Measurements from ENCODE around the gene PPP1R9A.

PPP1R9A gene

GRCh38 chr7:95191795-95192194 is 284.4 kb downstream of the PPP1R9A start:
- FAIRE-seq (no peak), DNase-seq (ENCODE audit: low spot score) (no peak)

- DNase-seq (ENCODE audit: low spot score) (no peak), FAIRE-seq (no peak)
These were observed 291.5 kb downstream of the PPP1R9A start for GRCh38 chr7:95198863-95199262.

DNA sequence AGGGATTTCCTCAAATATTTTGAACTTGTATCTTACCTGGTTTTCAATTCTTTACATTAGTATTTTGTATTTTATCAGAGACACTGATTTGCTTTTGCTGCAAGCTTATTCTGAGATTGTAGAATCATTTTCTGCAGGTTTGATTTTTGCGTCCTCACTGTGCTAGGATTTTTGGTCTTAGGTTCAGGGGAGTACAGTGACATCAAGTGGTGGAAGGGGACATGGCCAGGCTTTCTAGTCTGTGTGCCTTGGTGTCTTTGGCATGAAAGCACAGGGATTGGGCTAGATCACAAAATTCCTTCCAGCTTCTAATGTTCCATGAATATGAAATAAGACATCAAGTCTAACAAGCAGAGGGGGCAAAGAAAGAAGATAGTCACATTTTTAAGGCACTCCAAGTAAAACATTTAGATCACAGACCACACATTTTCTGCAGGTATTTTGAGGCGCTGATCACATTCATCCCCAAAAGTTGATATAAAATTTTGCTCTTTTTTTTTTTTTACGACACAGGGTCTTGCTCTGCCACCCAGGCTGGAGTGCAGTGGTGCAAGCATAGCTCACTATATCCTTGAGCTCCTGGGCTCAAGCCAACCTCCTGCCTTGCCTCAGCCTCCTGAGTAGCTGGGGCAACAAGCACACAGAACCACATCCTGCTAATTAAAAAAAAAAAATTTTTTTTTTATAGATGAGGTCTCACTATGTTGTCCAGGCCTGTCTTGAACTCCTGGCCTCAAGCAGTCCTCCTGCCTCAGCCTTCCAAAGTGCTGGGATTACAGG is 292.6 kb downstream of the PPP1R9A start:
- peak; percentile 72 for DNase-seq (ENCODE audit: low spot score)
- FAIRE-seq = peak; percentile 79

DNA sequence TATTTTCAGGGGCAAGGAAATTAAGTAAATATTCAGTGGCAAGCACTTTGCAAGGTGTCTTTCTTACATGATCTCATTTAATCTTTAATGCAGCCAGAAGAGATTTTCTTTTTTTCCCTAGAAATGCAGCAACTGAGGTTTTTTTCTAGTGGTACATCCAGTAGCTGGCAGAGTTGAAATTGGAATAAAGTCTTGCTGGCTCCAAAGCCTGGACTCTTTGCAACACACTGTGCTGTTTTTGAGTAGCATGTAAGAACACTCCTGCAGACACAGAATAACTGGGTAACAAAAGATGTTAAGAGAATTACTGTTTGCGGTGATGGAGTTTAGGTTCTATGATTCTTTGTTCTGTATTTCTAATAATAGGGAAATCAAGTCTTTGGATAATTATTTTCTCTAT is 293.3 kb downstream of the PPP1R9A start:
- no peak for FAIRE-seq

DNA sequence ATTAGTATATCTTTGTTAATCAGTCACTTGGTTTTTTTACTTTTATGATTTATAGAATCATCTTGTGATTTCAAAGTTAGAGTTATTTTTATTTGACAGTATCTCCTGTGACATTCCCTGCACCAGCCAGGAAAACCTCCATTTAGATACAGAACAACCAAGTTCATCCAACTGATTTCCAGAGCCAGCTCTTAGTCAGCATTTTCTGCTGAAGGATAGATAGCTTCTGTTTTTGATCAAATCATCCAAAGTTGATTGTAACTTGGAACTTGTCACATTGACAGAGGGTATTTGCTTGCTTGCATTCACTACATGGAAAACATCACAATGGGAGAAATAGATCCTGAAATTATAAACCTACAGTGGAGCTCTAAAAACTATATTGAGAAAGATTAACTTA is 294.3 kb downstream of the PPP1R9A start:
- no peak for FAIRE-seq
- DNase-seq (ENCODE audit: low spot score) = no peak

More for the DNA sequence above, 293.3 kb downstream of the PPP1R9A start:
- DNase-seq (ENCODE audit: low spot score) = no peak

DNA sequence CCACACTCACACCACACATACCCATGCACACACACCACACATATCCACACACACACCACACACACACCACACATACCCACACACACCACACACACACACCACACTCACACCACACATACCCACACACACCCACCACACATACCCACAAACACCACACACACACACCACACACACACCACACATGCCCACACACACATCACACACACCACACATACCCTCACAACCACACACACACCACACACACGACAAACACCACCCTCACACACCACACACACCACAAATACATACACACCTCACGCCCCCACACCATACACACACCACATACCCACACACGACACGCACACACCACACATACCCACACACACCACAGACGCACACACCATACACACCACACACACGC is 297.2 kb downstream of the PPP1R9A start:
- no peak for FAIRE-seq
- no peak for DNase-seq (ENCODE audit: low spot score)

GRCh38 chr7:95205665-95206225 is 298.4 kb downstream of the PPP1R9A start:
- DNase-seq (ENCODE audit: low spot score) (peak; percentile 81), FAIRE-seq (peak; percentile 94)

DNA sequence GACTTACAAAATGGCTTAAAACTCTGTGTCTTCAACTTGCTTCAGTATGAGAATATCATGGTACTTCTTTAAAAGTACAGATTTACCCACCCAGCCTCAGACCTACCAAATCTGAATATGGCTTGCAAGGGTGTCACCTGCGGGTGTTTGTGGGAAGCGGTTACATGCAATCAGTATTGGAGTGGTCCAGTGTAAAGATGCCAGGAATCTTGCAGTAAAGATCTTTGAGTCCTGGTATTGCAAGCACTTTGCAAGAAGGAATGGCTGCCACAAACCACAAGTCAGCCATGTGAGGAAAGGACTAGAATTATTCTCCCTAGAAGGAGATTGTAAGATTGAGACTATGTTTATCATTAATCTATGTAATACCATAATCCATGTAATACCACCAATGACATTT is 301.9 kb downstream of the PPP1R9A start:
- FAIRE-seq (peak; percentile 70), DNase-seq (ENCODE audit: low spot score) (peak; percentile 23)

GRCh38 chr7:95209788-95210187 is 302.4 kb downstream of the PPP1R9A start:
- DNase-seq (ENCODE audit: low spot score) = no peak
- no peak for FAIRE-seq

DNA sequence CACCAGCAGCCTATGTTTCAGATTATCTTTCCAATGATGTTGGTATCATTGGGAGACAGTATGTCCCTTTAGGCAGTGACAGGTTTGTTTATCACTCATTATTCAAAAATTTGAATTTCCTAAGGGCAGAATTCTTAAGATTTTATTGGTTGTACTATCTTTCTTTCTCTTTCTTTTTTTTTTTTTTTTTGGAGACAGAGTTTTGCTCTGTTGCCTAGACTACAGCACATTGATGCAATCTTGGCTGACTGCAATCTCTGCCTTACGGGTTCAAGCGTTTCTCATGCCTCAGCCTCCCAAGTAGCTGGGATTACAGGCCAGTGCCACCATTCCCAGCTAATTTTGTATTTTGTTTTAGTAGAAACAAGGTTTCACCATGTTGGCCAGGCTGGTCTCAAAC is 305.8 kb downstream of the PPP1R9A start:
- no peak for DNase-seq (ENCODE audit: low spot score)

GRCh38 chr7:95213809-95214492 is 306.6 kb downstream of the PPP1R9A start:
- DNase-seq (ENCODE audit: low spot score) = peak; percentile 58
- no peak for FAIRE-seq

More for the DNA sequence above, 305.8 kb downstream of the PPP1R9A start:
- no peak for FAIRE-seq

DNA sequence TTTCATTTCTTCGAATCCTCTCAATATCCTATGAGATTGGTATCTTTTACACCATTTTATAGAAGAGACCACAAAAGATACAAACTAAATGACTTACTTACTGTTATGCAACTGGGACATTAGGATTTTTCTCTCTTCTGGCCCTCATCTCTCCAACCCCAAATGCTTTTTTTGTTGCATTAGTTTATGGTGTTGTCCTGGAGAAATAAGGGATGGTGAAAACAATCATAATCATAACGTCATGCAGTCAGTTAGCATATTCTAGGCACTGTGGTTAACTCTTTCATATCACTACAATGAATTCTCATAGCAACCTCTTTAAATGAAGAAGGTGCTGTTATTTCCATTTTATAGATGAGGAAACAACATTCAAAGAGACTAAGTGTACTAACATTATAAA is 312.3 kb downstream of the PPP1R9A start:
- DNase-seq (ENCODE audit: low spot score) (no peak), FAIRE-seq (no peak)

DNA sequence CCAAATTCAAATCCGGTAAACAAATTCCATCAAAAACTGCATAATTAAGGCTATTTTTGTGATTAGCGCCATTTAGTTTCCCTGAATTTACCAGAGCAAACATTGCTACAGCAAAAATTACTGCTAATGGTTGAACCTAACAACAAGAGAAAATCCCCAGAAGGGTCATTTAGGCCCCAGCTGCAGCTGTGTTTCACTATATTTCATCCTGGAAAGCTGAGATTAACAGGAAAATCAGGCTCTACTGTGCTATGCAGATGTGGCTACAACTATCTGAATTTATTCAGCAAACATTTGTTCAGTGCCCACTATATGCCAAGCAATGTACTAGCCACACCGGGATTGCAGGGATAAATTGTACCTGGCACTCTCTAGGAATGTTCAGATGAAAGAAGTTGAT is 312.9 kb downstream of the PPP1R9A start:
- no peak for FAIRE-seq
- DNase-seq (ENCODE audit: low spot score) = no peak

- DNase-seq (ENCODE audit: low spot score) (no peak), FAIRE-seq (no peak)
These were observed 317.9 kb downstream of the PPP1R9A start for GRCh38 chr7:95225301-95225700.

DNA sequence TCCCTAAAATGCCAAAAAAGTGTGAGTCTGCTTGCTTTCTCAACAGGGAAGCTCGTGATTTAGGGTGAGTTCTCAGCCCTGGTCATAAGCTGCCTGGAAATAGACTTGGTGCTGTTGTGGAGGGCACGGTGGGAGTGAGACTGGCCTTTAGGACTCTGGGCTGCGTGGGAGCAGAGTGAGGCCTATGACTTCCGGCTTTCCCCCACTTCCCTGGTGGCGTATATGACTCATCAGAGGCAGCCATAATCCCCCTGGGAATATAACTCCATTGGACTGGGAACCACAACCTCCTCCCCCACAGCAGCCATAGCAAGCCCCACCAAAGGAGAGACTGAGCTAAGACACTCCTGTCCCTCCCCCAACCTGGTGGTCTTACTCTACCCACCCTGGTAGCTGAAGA is 321.9 kb downstream of the PPP1R9A start:
- DNase-seq (ENCODE audit: low spot score) (no peak), FAIRE-seq (no peak)

GRCh38 chr7:95238252-95238943 is 331.0 kb downstream of the PPP1R9A start:
- no peak for FAIRE-seq
- DNase-seq (ENCODE audit: low spot score) = no peak

- FAIRE-seq = no peak
- no peak for DNase-seq (ENCODE audit: low spot score)
These were observed 333.5 kb downstream of the PPP1R9A start for GRCh38 chr7:95240921-95241320.

- DNase-seq (ENCODE audit: low spot score) = no peak
- no peak for FAIRE-seq
These were observed 334.9 kb downstream of the PPP1R9A start for GRCh38 chr7:95242266-95242665.

- DNase-seq (ENCODE audit: low spot score) (no peak), FAIRE-seq (no peak)
These were observed 337.2 kb downstream of the PPP1R9A start for GRCh38 chr7:95244616-95245015.

GRCh38 chr7:95245828-95246500 is 338.6 kb downstream of the PPP1R9A start:
- DNase-seq (ENCODE audit: low spot score) = no peak
- no peak for FAIRE-seq

DNA sequence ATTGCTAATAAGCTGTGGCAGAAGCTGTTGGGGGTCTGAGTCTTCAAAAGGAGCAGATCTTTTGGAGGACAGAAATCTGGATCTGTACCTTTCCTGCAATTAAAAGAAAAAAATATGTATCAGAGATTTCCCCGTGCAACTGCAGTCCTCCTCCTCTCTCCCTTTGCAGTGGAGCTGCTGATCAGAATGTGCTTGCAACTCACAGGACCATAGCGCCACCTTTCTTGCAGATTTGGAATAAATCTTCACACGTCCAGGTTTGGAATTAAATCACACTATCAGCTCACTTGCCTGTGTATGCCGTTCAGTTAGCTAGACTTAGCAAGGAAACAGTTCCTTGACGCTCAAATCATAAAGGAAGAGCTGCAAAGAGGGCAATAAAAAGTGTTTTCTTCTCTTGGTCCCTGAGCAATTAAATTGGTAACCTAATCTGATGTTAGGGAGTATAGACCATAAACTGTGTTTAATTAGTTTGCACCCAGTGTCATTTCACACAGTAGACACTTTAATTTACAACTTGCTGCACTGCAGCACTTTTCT is 339.5 kb downstream of the PPP1R9A start:
- FAIRE-seq (peak; percentile 72), DNase-seq (ENCODE audit: low spot score) (peak; percentile 69)
